Measurements from ENCODE around the gene MCTP2. TPM values are rescaled to one million over a fixed set of nuclear protein-coding genes. Genes with fewer than 3 reads are reported as not detected.
A peak's percentile ranks its signal among the peaks of the same experiment; 100 is the strongest.

The MCTP2 gene
- total RNA-seq, 1 experiment from 2014 or later, result 0.82 TPM

GRCh38 chr15:94348084-94348483 lies 116.7 kb downstream of the MCTP2 start:
- no peak for DNase-seq (ENCODE audit: low read depth)

GRCh38 chr15:94351031-94351535 lies 119.7 kb downstream of the MCTP2 start:
- DNase-seq (ENCODE audit: low read depth), result no peak

GRCh38 chr15:94352636-94353487 lies 121.5 kb downstream of the MCTP2 start:
- no peak for DNase-seq (ENCODE audit: low read depth)

- DNase-seq (ENCODE audit: low read depth), result no peak
Measured at GRCh38 chr15:94353488-94353820, 122.1 kb downstream of the MCTP2 start.

GRCh38 chr15:94354655-94355054 lies 123.3 kb downstream of the MCTP2 start:
- DNase-seq (ENCODE audit: low read depth), result no peak

- DNase-seq (ENCODE audit: low read depth), result no peak
Measured at GRCh38 chr15:94359716-94360115, 128.4 kb downstream of the MCTP2 start.

GRCh38 chr15:94360251-94360685 lies 128.9 kb downstream of the MCTP2 start:
- no peak for DNase-seq (ENCODE audit: low read depth)

GRCh38 chr15:94362385-94363092 lies 131.2 kb downstream of the MCTP2 start:
- DNase-seq (ENCODE audit: low read depth), result no peak

- no peak for DNase-seq (ENCODE audit: low read depth)
Measured at GRCh38 chr15:94363382-94363781, 132.0 kb downstream of the MCTP2 start.

GRCh38 chr15:94366781-94367180 lies 135.4 kb downstream of the MCTP2 start:
- no peak for DNase-seq (ENCODE audit: low read depth)

GRCh38 chr15:94367726-94368535 lies 136.6 kb downstream of the MCTP2 start:
- no peak for DNase-seq (ENCODE audit: low read depth)

GRCh38 chr15:94370206-94370935 lies 139.0 kb downstream of the MCTP2 start:
- no peak for DNase-seq (ENCODE audit: low read depth)

GRCh38 chr15:94370936-94371285 lies 139.6 kb downstream of the MCTP2 start:
- no peak for DNase-seq (ENCODE audit: low read depth)

GRCh38 chr15:94372821-94373220 lies 141.5 kb downstream of the MCTP2 start:
- DNase-seq (ENCODE audit: low read depth), result no peak

GRCh38 chr15:94375997-94376396 lies 144.6 kb downstream of the MCTP2 start:
- DNase-seq (ENCODE audit: low read depth), result no peak

- DNase-seq (ENCODE audit: low read depth), result no peak
Measured at GRCh38 chr15:94379986-94380385, 148.6 kb downstream of the MCTP2 start.

- DNase-seq (ENCODE audit: low read depth), result no peak
Measured at GRCh38 chr15:94380798-94381197, 149.4 kb downstream of the MCTP2 start.

GRCh38 chr15:94381384-94381783 lies 150.0 kb downstream of the MCTP2 start:
- no peak for DNase-seq (ENCODE audit: low read depth)

GRCh38 chr15:94383041-94383440 lies 151.7 kb downstream of the MCTP2 start:
- DNase-seq (ENCODE audit: low read depth), result no peak

- DNase-seq (ENCODE audit: low read depth), result peak; percentile 20
Measured at GRCh38 chr15:94383706-94384105, 152.3 kb downstream of the MCTP2 start.

- DNase-seq (ENCODE audit: low read depth), result no peak
Measured at GRCh38 chr15:94385441-94385840, 154.1 kb downstream of the MCTP2 start.

Data from HT1080 (cell line).